Keratinocyte (primary cell): ENCODE data around the gene MIF. TPM values are rescaled to one million over a fixed set of nuclear protein-coding genes. Genes with fewer than 3 reads are reported as not detected.

ENCODE experiments used
- DNase-seq: peaks from one replicate; pipeline ENCODE4 v3.0.0-alpha.2; 2011; ENCODE audit warnings: low read depth, missing footprints, low spot score
- FAIRE-seq: peaks from 2 replicates; lab custom pipeline; 2011; peaks lifted over from hg19 to GRCh38; lab: Jason Lieb, UNC
- H2AFZ ChIP-seq: 2 replicates; pipeline ENCODE4 v1.6.0; 2012; ENCODE audit warnings: low read length, control low read depth, inconsistent platforms; ENCODE audit not compliant: control insufficient read depth
- H3K27ac ChIP-seq: 2 replicates; pipeline ENCODE4 v1.5.1; 2011; ENCODE audit warnings: low read length; ENCODE audit not compliant: control insufficient read depth, insufficient read depth
- H3K27me3 ChIP-seq: 3 replicates; pipeline ENCODE4 v1.6.0; 2011; ENCODE audit warnings: low read length; ENCODE audit not compliant: control insufficient read depth, insufficient read depth; ENCODE audit errors: extremely low read depth
- H3K36me3 ChIP-seq, 2 experiments: 2 replicates in 1 of 2; 3 replicates in 1 of 2; pipeline ENCODE4 v1.5.1; 2011; ENCODE audit warnings: low read length in 2 of 2, mild to moderate bottlenecking in 1 of 2; ENCODE audit not compliant: control insufficient read depth in 2 of 2, insufficient read depth in 2 of 2; ENCODE audit errors: extremely low read depth in 1 of 2
- H3K4me1 ChIP-seq: 3 replicates; pipeline ENCODE4 v1.5.1; 2011; ENCODE audit warnings: low read length; ENCODE audit not compliant: control insufficient read depth, insufficient read depth; ENCODE audit errors: extremely low read depth
- H3K4me2 ChIP-seq: 3 replicates; pipeline ENCODE4 v1.6.0; 2011; ENCODE audit warnings: low read depth, low read length; ENCODE audit not compliant: control insufficient read depth, insufficient read depth; ENCODE audit errors: extremely low read depth
- H3K4me3 ChIP-seq, 3 experiments: fragments of 200-600 bp in 1 of 3; sonication (generic) in 1 of 3; 2 replicates in 2 of 3; 3 replicates in 1 of 3; pipeline ENCODE4 v1.5.1; 2011 to 2016; ENCODE audit warnings: low read length in 3 of 3, mild to moderate bottlenecking in 3 of 3, control low read depth in 2 of 3, inconsistent platforms in 1 of 3, low read depth in 1 of 3, mixed read lengths in 1 of 3, mixed run types in 1 of 3, moderate library complexity in 1 of 3; ENCODE audit not compliant: control insufficient read depth in 2 of 3, insufficient read depth in 2 of 3; ENCODE audit errors: extremely low read depth in 1 of 3
- H3K79me2 ChIP-seq: 2 replicates; pipeline ENCODE4 v1.6.0; 2012; ENCODE audit warnings: low read length; ENCODE audit not compliant: control insufficient read depth, insufficient read depth
- H3K9ac ChIP-seq: 3 replicates; pipeline ENCODE4 v1.6.0; 2011; ENCODE audit warnings: low read length; ENCODE audit not compliant: control insufficient read depth, insufficient read depth; ENCODE audit errors: extremely low read depth
- H3K9me1 ChIP-seq: 3 replicates; pipeline ENCODE4 v1.6.0; 2011; ENCODE audit warnings: low read length; ENCODE audit not compliant: control insufficient read depth, insufficient read depth; ENCODE audit errors: extremely low read depth
- H3K9me3 ChIP-seq: 2 replicates; pipeline ENCODE4 v1.5.1; 2012; ENCODE audit warnings: low read depth, low read length; ENCODE audit not compliant: control insufficient read depth
- H4K20me1 ChIP-seq: 3 replicates; pipeline ENCODE4 v1.6.0; 2011; ENCODE audit warnings: low read length; ENCODE audit not compliant: control insufficient read depth, insufficient read depth; ENCODE audit errors: extremely low read depth
- CTCF ChIP-seq, 3 experiments: IDR thresholded peaks in 1 of 3; conservative IDR thresholded peaks in 1 of 3; optimal IDR thresholded peaks in 1 of 3; 2 replicates in 2 of 3; 3 replicates in 1 of 3; pipeline versions ENCODE3 to v1.5.1; 2011; ENCODE audit warnings: low read length in 3 of 3, mild to moderate bottlenecking in 3 of 3, moderate library complexity in 2 of 3, control low read depth in 1 of 3, inconsistent platforms in 1 of 3; ENCODE audit not compliant: insufficient read depth in 2 of 3; ENCODE audit errors: extremely low read depth in 1 of 3
- EZH2 ChIP-seq: IDR thresholded peaks from one replicate; pipeline ENCODE4 v1.6.1; 2012; ENCODE audit warnings: inconsistent platforms, mild to moderate bottlenecking, low read length, moderate library complexity
- dilution Hi-C: fragments of 300-500 bp; cut with MboI; formaldehyde crosslinking; loops from one replicate; pipeline ENCODE4 v1.7.0; 2020; ENCODE audit warnings: low sequenced_read_pairs; ENCODE audit not compliant: extremely low pct_ligation_motif_present
- polyA plus RNA-seq, 5 experiments: library from polyadenylated mRNA; depleted of rRNA in 3 of 5; stranded (reverse) in 3 of 5; stranded (forward) in 1 of 5; unstranded in 1 of 5; fragments of >200 nt; gene quantifications; 1 replicate in 1 of 5; 2 replicates in 3 of 5; 3 replicates in 1 of 5; pipeline versions ENCODE4 v1.2.1 to v1.2.3, GENCODE V29; 2011 to 2012; ENCODE audit warnings: missing spikeins in 2 of 5, low read depth in 1 of 5, low replicate concordance in 1 of 5

Gene MIF
- polyA plus RNA-seq, 1 donor (not counting 4 experiments of a cell fraction or from before 2014, with no cell fraction given), result 340 TPM

- Histone ChIP-seq H4K20me1 (no peaks in the 10 kb centered on the region), H3K79me2 (no peaks in the 10 kb centered on the region), H3K9me3 (no peaks in the 10 kb centered on the region), H2AFZ (no peak overlapping the region), H3K9ac (no peak overlapping the region), H3K4me2 (no peak overlapping the region), H3K27me3 (peaks cover 9% of the 10 kb centered on the region), H3K4me3 (no peak overlapping the region), H3K4me1 (peaks cover 18% of the 10 kb centered on the region), H3K9me1 (no peaks in the 10 kb centered on the region), H3K36me3 (no peaks in the 10 kb centered on the region), H3K27ac (no peak overlapping the region)
- FAIRE-seq, result no peak
- dilution Hi-C loops, result no loop called here
- DNase-seq, result no peak
- TF ChIP-seq CTCF (optimal IDR thresholded peaks at IDR 0.05 in 1 of 3, IDR thresholded peaks at IDR 0.05 in 1 of 3, conservative IDR thresholded peaks at IDR 0.05 in 1 of 3; ENCODE audit: extremely low read depth in 1 of 3, insufficient read depth in 2 of 3, low read length in 3 of 3) (no peak), EZH2 (no peak)
Measured at GRCh38 chr22:23845265-23846080, 48.7 kb upstream of the MIF start.

- dilution Hi-C loops, result no loop called here
- Histone ChIP-seq H3K4me3 (no peak overlapping the region), H4K20me1 (no peaks in the 10 kb centered on the region), H3K4me1 (peaks cover 18% of the 10 kb centered on the region), H3K9ac (peak overlapping the region; percentile 22), H3K9me1 (no peaks in the 10 kb centered on the region), H2AFZ (peak overlapping the region; percentile 56), H3K36me3 (no peaks in the 10 kb centered on the region), H3K79me2 (no peaks in the 10 kb centered on the region), H3K27ac (no peak overlapping the region), H3K4me2 (peak overlapping the region; percentile 54), H3K27me3 (peaks cover 10% of the 10 kb centered on the region), H3K9me3 (no peaks in the 10 kb centered on the region)
- no peak for TF ChIP-seq EZH2
- no peak for TF ChIP-seq CTCF (optimal IDR thresholded peaks at IDR 0.05 in 1 of 3, IDR thresholded peaks at IDR 0.05 in 1 of 3, conservative IDR thresholded peaks at IDR 0.05 in 1 of 3; ENCODE audit: extremely low read depth in 1 of 3, insufficient read depth in 2 of 3, low read length in 3 of 3)
- DNase-seq (no peak), FAIRE-seq (peak; percentile 64)
Measured at GRCh38 chr22:23846081-23846469, 48.1 kb upstream of the MIF start.
